HG02678 (cell line): ENCODE measurements around the gene NRG3.

Experiments
- ATAC-seq: cut with Tn5 transposase; IDR thresholded peaks from one replicate; pipeline ENCODE4 v1.9.1; 2021; ENCODE audit warnings: mild to moderate bottlenecking, moderate library complexity; ENCODE audit not compliant: unreplicated experiment

Gene NRG3

DNA sequence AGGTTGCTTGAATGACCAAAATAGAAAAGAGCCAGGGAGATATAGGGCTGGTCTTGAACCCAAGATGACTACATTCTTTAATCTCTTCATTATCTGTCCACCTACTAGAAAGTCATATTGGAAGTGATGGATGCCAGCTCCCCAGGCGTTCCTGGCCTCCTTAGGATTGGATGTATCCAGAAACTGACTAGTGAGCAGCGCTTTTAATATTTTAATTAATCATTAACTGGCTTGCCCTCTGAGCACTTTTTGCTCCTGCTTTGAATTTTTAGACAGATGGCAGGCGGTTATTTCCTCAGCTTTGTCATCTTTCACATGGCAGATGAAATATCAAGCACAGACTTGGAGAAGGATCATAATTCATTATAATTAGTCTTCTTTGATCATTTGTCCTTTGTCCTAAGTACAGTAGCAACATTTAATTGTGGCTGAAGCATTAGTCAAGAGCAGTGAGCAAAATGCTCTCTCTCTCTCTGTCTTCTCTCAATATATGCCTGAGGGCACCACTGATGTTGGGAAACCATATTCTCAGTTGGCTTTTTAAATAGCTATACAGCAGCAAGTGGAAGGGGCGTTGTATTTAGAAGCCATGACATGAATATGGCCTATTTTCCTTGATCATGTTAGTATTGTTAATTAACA lies 588.0 kb downstream of the NRG3 start:
- no peak for ATAC-seq

- ATAC-seq, result no peak
These were observed 588.6 kb downstream of the NRG3 start for GRCh38 chr10:82463614-82464013.

DNA sequence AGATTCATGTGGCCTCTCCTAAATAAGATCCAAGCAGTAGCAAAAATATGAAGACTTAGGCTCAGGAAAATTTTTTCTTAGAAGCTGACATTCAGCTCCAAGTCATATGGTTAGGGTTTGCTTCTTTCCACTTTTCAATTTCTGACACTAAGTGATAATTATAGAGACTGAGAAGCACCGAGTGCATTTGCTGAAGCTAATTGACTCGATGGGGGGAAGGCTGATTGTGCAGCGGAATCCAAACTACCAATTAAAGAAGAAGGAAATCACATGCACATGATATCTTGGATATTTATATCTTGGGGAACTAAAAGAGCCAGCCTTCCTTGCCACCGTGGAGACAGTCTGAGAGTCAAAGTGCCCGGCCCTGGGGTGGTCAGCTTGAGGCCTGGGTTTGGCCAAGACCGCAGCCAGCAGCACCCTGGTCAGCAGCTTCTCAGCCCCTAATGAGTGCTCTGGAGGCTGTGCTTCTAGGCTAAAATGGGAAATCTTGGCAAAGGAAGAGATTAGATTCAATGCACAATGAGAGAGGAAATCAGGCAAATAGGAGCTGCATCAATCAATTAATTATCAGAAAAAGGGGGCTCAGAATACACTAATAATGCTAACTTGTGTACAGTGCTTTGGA lies 589.3 kb downstream of the NRG3 start:
- ATAC-seq, result no peak

DNA sequence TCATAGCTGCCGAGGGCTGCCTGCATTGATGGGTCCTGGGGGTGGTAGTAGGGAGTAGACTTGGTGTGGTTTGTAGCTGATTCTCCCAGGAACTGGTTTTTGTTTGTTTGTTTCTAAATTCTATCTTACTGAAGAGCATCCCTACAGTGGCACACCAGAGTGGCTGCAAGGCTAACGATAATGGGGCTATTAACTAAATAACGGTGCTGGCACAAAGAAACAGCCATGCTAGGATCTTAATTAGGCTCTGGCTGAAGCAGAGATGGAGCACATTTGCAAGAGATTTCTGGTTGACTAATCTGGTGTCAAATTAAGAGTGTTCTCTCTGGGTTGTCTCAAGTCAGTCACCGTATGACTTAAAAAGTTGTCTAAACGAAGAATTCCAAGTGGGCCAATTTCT lies 590.0 kb downstream of the NRG3 start:
- no peak for ATAC-seq

GRCh38 chr10:82468453-82468852 lies 593.5 kb downstream of the NRG3 start:
- ATAC-seq, result no peak

DNA sequence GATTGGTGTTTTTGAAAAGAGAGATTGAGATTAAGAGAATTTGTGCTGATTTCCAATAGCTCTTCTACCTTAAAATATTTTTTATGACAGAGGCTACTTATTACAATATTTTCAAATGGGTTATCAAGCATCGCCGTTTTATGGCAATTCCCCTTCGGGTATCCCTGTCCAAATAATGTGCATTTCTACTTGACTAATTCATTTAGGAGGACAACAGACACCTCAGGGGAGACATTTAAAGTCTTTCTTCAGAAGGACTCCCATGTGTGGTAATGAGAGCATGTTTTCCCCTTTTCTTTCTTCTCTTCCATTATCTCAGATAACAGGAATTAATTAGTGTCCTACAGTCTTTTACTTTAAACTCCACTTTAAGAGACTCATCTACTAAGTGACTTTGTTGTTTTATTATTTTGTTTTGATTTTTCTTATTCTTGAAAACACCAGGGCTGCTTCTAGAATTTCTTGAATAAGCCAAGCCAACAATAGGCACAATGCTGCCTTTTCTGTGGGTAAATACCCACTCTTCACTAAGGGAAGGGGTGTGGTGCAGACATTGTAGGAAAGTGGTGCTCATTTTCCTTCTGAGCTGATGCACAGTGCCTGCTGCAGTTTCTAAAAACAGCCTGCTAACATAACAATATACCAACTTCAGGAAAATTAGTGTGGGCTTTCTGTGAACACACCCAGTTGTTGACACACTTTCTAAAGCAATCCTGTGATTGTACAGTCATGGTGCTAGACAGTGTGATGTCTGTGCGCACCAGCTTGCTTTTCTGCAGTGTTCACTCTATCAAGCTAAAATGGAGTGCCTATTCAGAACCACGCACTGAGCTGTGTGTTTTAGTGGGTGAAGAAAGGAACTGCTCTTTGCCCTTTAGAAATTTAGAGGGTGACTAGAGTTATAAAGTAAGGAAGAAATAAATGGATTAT lies 597.7 kb downstream of the NRG3 start:
- no peak for ATAC-seq

- no peak for ATAC-seq
These were observed 602.8 kb downstream of the NRG3 start for GRCh38 chr10:82477776-82478175.

DNA sequence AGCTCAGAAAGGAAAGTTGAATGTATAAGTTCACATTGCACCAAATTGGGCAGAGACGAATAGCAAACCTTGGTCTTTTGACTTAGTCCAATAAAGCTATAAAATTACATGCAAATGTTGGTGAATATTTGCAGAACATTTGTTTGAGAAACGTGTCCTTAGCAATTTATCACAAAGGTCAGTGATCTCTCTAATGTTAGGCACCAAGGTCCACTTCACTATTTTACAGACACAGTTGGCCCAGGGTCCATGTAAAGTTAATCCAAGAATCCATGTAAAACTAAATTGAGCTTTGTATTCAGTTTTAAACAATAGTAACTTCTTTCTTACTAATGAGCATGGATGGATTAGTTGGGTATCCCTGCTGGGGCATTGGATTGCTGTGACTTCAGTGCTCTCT lies 617.7 kb downstream of the NRG3 start:
- no peak for ATAC-seq

DNA sequence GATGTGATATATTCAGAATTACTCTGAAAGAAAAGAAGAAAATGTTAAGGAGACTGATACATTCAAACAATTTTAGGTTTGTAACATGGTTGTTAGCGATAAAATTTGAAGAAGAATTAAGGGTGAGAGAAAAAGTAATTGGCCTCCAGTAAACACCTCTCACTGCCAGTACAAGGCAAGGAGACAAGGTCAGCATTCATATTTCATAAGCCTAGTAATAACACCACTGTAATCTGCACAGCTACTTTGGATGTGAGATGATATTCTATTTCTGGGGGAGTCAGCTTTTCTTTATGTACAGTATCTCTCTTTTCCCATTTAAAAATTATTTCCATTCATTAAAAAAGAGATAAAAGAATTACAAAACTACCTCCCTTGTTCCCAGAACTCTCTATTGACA lies 621.1 kb downstream of the NRG3 start:
- ATAC-seq, result no peak

GRCh38 chr10:82497439-82497838 lies 622.4 kb downstream of the NRG3 start:
- ATAC-seq, result no peak

DNA sequence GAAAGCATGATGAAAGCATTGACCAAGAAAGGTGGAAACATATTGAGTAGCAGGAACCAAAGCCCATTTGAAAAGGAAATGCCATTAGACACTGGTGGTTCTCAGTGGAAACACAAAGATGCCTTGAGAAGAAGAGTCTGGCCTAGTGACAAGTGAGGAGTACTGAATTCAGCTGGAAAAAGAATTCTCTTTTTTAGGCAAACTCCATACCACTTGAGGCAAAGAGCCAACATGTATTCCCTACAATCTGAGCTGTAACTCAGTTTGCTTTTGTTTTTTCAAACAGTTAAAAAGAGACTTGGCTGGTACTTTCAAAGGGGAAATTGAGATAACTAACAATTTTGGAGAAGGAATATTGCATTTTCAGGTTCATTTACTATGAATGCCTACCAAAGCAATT lies 624.0 kb downstream of the NRG3 start:
- ATAC-seq, result no peak

- ATAC-seq, result no peak
These were observed 630.0 kb downstream of the NRG3 start for GRCh38 chr10:82505009-82505408.

GRCh38 chr10:82506680-82507376 lies 631.8 kb downstream of the NRG3 start:
- no peak for ATAC-seq

GRCh38 chr10:82515256-82515655 lies 640.3 kb downstream of the NRG3 start:
- no peak for ATAC-seq

GRCh38 chr10:82529062-82529461 lies 654.1 kb downstream of the NRG3 start:
- ATAC-seq, result no peak

- no peak for ATAC-seq
These were observed 660.5 kb downstream of the NRG3 start for GRCh38 chr10:82535457-82535856.

GRCh38 chr10:82536668-82537067 lies 661.7 kb downstream of the NRG3 start:
- ATAC-seq, result no peak

DNA sequence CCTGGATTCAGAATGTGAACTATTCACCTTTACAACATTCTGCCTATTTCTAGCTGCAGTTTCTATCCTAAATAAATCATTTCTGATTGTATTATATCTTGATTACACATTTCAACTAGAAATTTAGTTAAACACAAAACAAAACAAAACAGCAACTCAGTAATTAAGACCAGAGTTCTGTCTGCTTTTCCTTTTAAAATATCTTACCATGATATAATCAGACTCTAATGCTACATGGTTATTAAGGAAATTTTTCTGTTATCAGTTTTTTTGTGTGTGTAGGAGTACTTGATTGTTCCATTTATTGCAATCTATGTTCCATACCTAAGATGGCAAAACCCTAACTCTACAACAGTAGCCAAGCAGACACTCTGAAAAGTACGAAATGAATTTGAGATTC lies 663.3 kb downstream of the NRG3 start:
- no peak for ATAC-seq

- no peak for ATAC-seq
These were observed 668.6 kb downstream of the NRG3 start for GRCh38 chr10:82543631-82544030.

DNA sequence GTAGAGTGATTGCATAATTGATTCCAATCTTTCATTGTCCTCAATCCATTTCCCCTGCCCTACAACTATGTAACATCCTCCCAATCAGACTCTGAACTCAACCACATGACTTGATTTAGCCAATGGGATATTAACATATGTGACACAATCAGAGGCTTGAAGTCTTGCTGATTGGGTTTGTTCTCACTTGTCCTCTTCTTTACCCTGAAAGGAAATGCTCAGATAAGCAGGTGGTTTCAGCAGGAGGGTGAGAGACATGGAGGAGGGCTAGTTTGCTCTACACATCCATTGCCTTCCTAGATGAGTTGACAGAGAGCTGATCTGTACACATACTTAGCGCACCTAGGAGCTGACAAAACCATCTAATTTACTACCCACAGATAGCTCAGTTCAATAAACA lies 669.4 kb downstream of the NRG3 start:
- no peak for ATAC-seq

- no peak for ATAC-seq
These were observed 676.5 kb downstream of the NRG3 start for GRCh38 chr10:82551506-82551905.
